Stimulated activated CD4-positive, alpha-beta T cell treated with anti-CD3 and anti-CD28 coated beads, Interleukin-1b, Interleukin-23, amount 100 ng/mL, for 24 hours (primary cell): Measurements from ENCODE around the gene MRPL28.
"Not testable (repeated sequence)": the region's sequence is repeated elsewhere in the genome, so short reads cannot be mapped to it uniquely, and the experiment has no call there.

ENCODE experiments used
- DNase-seq, 4 experiments: peaks; one replicate each; pipeline ENCODE4 v3.0.0-alpha.2; 2020; ENCODE audit warnings: low read depth in 4 of 4, low spot score in 1 of 4

MRPL28 gene

GRCh38 chr16:341095-341973, 29.0 kb downstream of the MRPL28 start:
- DNase-seq, result not testable (repeated sequence)

GRCh38 chr16:340370-341091, 29.8 kb downstream of the MRPL28 start:
- no peak for DNase-seq

- no peak for DNase-seq
These were observed 30.7 kb downstream of the MRPL28 start for GRCh38 chr16:339680-340079.

- no peak for DNase-seq
These were observed 32.3 kb downstream of the MRPL28 start for GRCh38 chr16:337975-338575.

- DNase-seq, result no peak
These were observed 32.9 kb downstream of the MRPL28 start for GRCh38 chr16:337437-337836.

GRCh38 chr16:336269-336668, 34.1 kb downstream of the MRPL28 start:
- no peak for DNase-seq

GRCh38 chr16:334861-335632, 35.3 kb downstream of the MRPL28 start:
- DNase-seq, result not testable (repeated sequence)

GRCh38 chr16:334164-334832, 36.0 kb downstream of the MRPL28 start:
- not testable (repeated sequence) for DNase-seq

- no peak for DNase-seq
These were observed 36.8 kb downstream of the MRPL28 start for GRCh38 chr16:333406-334094.

GRCh38 chr16:331181-331814, 39.0 kb downstream of the MRPL28 start:
- not testable (repeated sequence) for DNase-seq

- no peak for DNase-seq
These were observed 39.6 kb downstream of the MRPL28 start for GRCh38 chr16:330741-331140.

- no peak for DNase-seq
These were observed 44.8 kb downstream of the MRPL28 start for GRCh38 chr16:325375-326145.

GRCh38 chr16:324451-325334, 45.6 kb downstream of the MRPL28 start:
- peak in 3 of 4 experiments; percentile 26 to 32 (median 28) for DNase-seq

- DNase-seq, result no peak
These were observed 46.2 kb downstream of the MRPL28 start for GRCh38 chr16:324201-324450.

- DNase-seq, result no peak
These were observed 47.7 kb downstream of the MRPL28 start for GRCh38 chr16:322476-323143.

GRCh38 chr16:321532-321931, 48.8 kb downstream of the MRPL28 start:
- DNase-seq, result no peak

- no peak for DNase-seq
These were observed 50.1 kb downstream of the MRPL28 start for GRCh38 chr16:320206-320605.

- no peak for DNase-seq
These were observed 51.7 kb downstream of the MRPL28 start for GRCh38 chr16:318628-319027.
